Stimulated activated CD8-positive, alpha-beta memory T cell treated with anti-CD3 and anti-CD28 coated beads, Interleukin-12 subunit alpha, Interleukin-12 subunit beta, amount 100 ng/mL, for 4 hours (primary cell): ENCODE data around the gene H2AZ2.
"Not testable (repeated sequence)": the region's sequence is repeated elsewhere in the genome, so short reads cannot be mapped to it uniquely, and the experiment has no call there.

Experiments used
- DNase-seq: peaks from one replicate; pipeline ENCODE4 v3.0.0-alpha.2; 2020; ENCODE audit warnings: low read depth

The H2AZ2 gene

DNA sequence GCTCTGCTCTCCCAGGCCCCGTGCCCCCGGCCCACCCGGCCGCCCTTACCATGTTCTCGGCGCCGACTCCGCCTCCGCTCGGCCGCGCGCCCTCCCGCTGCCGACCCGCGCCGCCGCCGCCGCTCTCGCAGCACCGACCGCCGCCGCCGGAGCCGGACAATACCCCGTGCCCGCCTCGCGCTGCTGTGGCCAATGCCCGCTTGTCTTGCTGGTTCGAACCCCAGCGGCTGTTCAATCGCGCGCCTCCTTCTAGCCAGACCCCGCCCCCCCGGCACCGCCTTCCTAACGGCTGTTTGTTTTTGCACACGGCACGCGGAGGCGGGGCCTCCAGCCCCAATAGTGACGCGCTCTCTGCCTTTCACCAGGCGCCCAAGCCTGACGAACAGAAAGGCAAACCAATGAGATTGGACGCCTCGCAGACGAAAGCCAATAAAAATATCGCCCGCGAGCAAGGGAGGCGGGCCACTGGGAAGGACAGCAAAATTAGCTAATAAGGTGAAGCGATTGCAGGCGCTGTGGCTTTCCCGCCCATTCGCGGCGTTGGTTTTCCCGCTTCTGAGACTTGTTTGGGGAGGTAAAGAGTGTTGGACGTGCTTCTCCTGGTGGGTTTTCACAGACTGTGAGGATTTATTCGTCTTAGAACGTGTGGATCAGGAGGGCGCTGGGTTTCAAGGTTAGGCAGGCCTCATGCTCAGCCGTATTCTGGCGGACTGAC is at the start of gene H2AZ2:
Gene H2AZ2, minus strand, starts transcription at position 168 of the 715 bp plus-strand sequence. Its CDS starts 116 bp downstream, at position 52.
- DNase-seq: peak; percentile 100

GRCh38 chr7:44897309-44897708 is 49.4 kb upstream of the H2AZ2 start:
- no peak for DNase-seq

- no peak for DNase-seq
Observed at GRCh38 chr7:44894888-44895580, 47.1 kb upstream of the H2AZ2 start.

GRCh38 chr7:44893710-44894234 is 45.9 kb upstream of the H2AZ2 start:
- no peak for DNase-seq

DNA sequence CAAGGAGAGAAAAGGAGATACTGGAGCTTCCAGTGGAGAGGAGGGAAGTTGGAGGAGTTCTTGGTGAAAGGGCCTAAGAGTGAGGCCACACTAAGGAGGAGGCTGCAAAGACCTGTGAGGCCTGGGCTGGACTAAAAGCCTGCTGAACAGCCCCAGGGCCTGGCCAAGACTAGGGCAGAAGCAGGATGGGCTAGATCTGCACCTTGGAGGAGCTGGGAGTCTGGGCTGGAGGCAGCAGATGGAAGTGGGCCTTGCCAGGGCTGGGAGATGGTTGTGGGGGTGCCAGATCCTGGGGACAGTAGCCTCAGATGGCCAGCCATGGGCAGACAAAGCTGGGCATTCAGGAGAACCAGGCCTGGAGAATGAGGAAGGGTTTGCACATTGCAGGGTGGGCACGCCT is 43.9 kb upstream of the H2AZ2 start:
- DNase-seq: no peak

DNA sequence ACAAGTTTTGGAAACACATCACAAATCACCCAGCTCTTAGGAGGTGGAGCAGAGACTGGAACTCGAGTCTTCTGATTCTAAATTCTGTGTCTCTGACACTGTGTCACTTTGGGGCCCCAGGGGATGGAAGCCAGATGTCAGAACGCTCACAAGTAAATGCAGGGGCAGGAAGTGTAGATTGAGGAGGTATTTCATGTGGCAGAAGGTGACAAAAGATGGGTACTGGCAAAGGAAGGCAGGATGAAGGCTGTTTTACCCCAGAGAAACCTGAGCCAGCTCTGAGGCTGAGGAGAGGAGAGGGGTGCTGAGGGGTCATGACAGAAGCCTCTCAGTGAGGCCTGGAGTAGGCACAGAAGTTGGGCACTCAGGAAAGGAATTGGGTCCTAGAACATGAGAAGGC is 43.5 kb upstream of the H2AZ2 start:
- DNase-seq: peak; percentile 13

DNA sequence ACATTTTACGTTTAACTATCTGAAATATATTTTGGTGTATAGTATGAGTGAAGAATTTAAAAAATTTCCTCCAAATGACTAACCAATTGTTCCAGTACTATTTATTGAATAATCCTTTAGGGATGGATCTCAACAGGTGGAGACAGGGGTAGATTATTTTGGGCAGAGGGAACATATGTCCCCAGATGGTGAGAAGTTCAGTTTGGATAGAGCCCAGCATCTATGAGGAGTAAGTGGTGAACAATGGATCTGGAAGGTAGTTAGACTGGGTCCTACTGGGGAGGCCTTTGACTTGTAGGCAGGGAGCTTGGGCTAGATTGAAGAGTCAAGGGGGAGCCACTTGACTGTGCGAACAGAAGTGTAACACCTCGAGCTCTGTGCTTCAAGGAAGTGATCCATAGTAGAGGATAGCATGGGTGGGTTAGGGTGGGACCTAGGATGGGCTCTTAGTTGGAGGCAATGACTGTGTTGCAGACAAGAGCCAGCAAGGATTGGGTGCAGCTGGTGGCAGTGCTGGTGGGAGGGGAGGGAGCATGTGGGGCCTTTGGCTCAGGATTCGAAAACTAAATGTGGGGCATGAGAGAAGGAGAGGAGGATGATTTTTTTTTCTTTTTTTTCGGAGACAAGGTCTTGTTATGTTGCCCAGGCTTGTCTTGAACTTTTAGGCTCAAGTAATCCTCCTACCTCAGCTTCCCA is 41.3 kb upstream of the H2AZ2 start:
- no peak for DNase-seq

DNA sequence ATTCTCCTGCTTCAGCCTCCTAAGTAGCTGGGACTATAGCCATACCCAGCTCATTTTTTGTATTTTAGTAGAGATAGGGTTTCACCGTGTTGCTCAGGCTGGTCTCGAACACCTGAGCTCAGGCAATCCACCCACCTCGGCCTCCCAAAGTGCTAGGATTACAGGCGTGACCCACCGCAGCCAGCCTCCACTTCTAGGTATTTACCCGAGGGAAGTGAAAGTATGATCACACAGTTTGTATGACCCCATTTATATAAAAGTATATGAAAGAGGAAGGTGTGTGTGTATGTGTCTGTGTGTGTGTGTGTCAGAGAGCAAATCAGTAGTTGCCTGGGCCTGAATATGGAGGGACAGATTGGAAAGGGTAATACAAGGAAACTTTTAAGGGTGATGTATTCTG is 39.4 kb upstream of the H2AZ2 start:
- DNase-seq: no peak

DNA sequence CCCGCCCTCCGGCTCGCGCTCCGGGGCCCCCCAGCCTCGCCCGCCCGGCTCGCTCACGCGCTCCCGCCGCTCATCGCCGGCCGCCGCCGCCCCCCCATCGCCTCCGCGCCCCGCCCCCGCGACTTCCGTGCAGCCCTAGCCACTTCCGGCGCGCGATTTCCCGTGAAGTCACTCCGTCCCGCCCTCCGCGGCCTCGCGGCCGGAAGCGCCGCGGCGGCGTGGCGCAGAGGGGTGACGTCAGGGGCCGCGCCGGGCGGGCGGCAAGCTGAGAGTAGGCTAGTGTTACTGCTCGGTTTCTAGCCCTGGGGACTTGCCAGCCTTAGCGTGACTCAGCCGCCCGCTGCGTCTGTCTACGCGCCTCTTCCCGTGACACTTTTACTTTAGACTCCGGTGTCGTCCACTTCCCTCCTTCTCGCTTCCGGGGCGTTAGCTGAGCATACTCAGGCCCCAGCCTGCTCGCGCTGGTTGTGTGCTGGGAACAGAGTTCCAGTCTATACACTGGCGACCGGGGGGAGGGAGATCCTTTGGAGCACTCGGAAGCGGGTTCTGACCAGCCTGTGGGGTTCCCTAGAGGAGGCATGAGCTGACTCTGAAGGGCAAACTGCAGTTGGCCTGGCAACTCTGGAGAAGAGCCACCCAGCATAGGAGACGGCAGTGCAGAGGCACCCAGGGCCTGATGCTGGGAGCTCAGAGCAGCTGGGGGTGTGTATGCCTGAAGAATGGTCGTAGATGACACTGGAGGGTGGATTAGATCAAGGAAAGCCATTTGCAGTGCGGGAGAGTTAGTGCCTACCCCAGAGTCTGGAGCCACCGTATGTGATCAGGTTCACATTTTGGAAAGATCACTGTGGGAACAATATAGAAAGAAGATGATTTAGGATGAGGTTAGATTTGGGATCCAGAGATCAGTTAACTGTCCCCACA is 37.8 kb upstream of the H2AZ2 start, which contains the start of gene PURB:
Gene PURB, minus strand, starts transcription at position 137 of the 924 bp plus-strand sequence. CDS start 182 bp downstream, outside the sequence.
- DNase-seq: peak; percentile 97

GRCh38 chr7:44884621-44885393 is 36.9 kb upstream of the H2AZ2 start:
- DNase-seq: peak; percentile 28

GRCh38 chr7:44883961-44884620 is 36.2 kb upstream of the H2AZ2 start:
- no peak for DNase-seq

DNA sequence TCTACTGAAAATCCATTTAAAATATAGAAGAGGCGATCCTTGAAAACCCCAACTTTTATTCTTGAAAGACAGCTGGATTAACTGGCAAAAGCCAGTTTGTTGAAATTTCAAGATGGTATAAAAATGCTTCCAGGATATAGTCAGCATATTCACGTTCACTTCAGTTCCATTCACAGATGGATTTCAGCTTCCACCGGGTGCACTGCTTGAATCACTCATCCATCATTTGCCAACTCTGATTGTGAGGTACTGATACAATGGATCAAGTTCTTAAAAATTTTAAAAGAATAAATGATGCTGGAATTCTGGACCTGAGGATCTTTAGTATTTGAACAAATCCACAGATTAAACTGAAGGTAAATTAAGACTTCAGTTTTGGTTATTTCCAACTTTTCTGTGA is 35.0 kb upstream of the H2AZ2 start:
- no peak for DNase-seq

GRCh38 chr7:44881610-44882009 is 33.7 kb upstream of the H2AZ2 start:
- no peak for DNase-seq

DNA sequence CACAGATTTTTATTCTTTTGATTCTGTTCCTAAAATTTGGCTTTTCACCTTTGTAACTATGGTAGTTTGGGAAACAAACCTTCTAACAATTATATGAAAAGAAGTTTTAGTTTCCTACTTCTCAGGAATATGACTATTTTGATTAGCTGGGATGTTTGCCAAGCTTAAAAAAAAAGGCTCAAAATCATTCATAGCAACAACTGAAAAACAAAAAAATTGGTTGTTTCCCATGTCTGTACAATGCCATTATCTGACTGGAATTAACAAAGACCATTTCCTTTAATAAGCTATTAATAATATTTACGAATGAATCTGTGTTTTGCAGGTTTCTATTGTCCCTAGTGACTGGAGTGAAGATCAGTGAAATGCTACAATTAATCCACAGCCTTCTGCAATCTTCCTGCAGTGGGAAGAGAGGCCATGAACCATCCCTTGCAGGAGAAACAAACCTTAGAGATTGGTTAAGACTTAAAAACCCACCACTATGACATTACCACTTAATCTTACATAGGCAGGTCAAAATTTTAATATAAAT is 33.2 kb upstream of the H2AZ2 start:
- no peak for DNase-seq

DNA sequence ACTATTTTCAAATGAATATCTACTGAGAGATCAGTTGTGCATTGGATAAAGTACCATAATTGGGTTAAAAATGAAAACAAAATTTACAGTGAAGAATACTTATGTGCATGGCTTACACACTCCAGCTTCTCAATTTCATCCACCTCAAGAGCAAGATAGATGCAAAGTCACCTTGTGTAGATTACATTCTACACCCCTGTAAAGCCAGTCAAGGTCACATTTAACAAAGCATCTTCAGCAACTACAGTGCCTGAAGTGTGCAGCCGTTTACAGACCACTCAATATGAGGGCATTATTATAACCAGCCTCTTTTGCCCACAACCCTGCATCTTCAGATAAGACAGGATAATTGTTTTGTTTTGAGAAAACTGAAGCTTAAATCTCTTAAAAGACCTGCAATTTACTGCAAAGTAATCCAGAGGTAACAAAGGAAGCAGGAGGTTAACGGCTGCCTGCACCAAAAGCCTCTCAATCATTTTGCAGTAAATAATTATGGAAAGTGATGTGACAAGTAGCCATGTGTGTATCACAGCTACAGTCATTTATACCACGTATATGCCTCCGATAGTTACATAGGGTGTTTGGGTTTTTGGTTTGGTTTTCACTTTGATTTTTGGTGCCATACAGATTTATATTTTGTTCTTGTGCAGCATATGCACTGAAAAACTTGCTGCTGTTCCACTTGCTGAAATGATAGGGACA is 32.6 kb upstream of the H2AZ2 start:
- DNase-seq: no peak

DNA sequence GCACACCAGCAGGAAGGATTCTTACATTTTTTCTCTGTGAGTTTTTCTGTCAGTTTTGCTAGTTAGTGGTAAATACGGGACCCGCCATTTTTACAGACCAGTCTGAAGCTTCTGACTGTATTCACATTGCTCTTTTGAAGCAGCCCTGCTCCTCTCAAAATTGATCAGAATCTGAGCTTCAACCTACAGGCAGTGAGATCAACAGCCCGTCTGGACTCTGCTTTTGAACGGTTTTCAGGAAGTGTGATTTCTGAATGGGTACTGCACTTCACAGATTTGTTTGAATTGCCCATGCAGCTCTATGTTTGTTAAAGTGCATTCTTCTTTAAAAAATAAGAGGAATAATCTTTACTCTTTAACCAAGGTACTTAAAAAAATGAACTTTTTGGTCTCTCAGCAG is 28.5 kb upstream of the H2AZ2 start:
- no peak for DNase-seq

- DNase-seq: no peak
Observed at GRCh38 chr7:44875241-44875640, 27.4 kb upstream of the H2AZ2 start.

GRCh38 chr7:44872787-44873186 is 24.9 kb upstream of the H2AZ2 start:
- no peak for DNase-seq

- not testable (repeated sequence) for DNase-seq
Observed at GRCh38 chr7:44871918-44872317, 24.0 kb upstream of the H2AZ2 start.
